ENCODE measurements around the gene COPS8. TPM values are rescaled to one million over a fixed set of nuclear protein-coding genes. Genes with fewer than 3 reads are reported as not detected.

COPS8 gene
- total RNA-seq, 4 donors from 2014 or later: 108 to 158 (median 120) TPM

- Histone ChIP-seq H3K36me3 (no peaks in the 10 kb centered on the region), H3K27me3 (no peaks in the 10 kb centered on the region), H3K27ac (no peak overlapping the region), H3K4me1 (no peaks in the 10 kb centered on the region), H3K4me3 (no peak overlapping the region), H3K9me3 (peaks cover 0 to 15% (median 2%) of the 10 kb centered on the region in 3 donors)
- no peak for ATAC-seq
- no peak for TF ChIP-seq CTCF (IDR thresholded peaks at IDR 0.05)
- TF ChIP-seq POLR2A (IDR thresholded peaks at IDR 0.05): no peak
- no peak for TF ChIP-seq EP300 (IDR thresholded peaks at IDR 0.05)
- TF ChIP-seq POLR2AphosphoS5 (IDR thresholded peaks at IDR 0.05): no peak
- 81 to 86% methylated on average over 2 of the region's 2 CpGs for WGBS, 2 donors (ENCODE audit: low coverage in 1 of 2)
Measured at GRCh38 chr2:237053066-237053465, 32.6 kb upstream of the COPS8 start.

- H3K4me1 ChIP-seq: peaks cover 0 to 3% (median 0%) of the 10 kb centered on the region in 3 donors
- no peaks in the 10 kb centered on the region for H3K27me3 ChIP-seq
- peaks cover 0 to 4% of the 10 kb centered on the region in 2 donors for H3K36me3 ChIP-seq
- WGBS, 2 donors (ENCODE audit: low coverage in 1 of 2): 87% methylated on average over 9 of the region's 9 CpGs; no CpG with 5 or more reads in 1 of the 2 donors
- H3K9me3 ChIP-seq: no peaks in the 10 kb centered on the region
- no peak for TF ChIP-seq POLR2AphosphoS5 (IDR thresholded peaks at IDR 0.05)
- TF ChIP-seq POLR2A (IDR thresholded peaks at IDR 0.05): no peak
- TF ChIP-seq CTCF (IDR thresholded peaks at IDR 0.05): no peak
- no peak for TF ChIP-seq EP300 (IDR thresholded peaks at IDR 0.05)
- H3K27ac ChIP-seq: no peak overlapping the region
- no peak for ATAC-seq
- H3K4me3 ChIP-seq: no peak overlapping the region
Measured at GRCh38 chr2:237055386-237056100, 30.1 kb upstream of the COPS8 start.

GRCh38 chr2:237056287-237056875 is 29.3 kb upstream of the COPS8 start:
- Histone ChIP-seq H3K36me3 (peaks cover 0 to 4% of the 10 kb centered on the region in 2 donors), H3K4me1 (peaks cover 0 to 7% (median 0%) of the 10 kb centered on the region in 3 donors), H3K27me3 (no peaks in the 10 kb centered on the region), H3K4me3 (no peak overlapping the region), H3K27ac (no peak overlapping the region), H3K9me3 (no peaks in the 10 kb centered on the region)
- no peak for ATAC-seq
- TF ChIP-seq CTCF (IDR thresholded peaks at IDR 0.05): no peak
- no peak for TF ChIP-seq EP300 (IDR thresholded peaks at IDR 0.05)
- no peak for TF ChIP-seq POLR2AphosphoS5 (IDR thresholded peaks at IDR 0.05)
- TF ChIP-seq POLR2A (IDR thresholded peaks at IDR 0.05): no peak
- 93% methylated on average over 3 of the region's 11 CpGs; no CpG with 5 or more reads in 1 of the 2 donors for WGBS, 2 donors (ENCODE audit: low coverage in 1 of 2)

- TF ChIP-seq POLR2A (IDR thresholded peaks at IDR 0.05) (no peak), POLR2AphosphoS5 (IDR thresholded peaks at IDR 0.05) (no peak), EP300 (IDR thresholded peaks at IDR 0.05) (no peak), CTCF (IDR thresholded peaks at IDR 0.05) (no peak)
- H3K4me1 ChIP-seq: peaks cover 0 to 7% (median 0%) of the 10 kb centered on the region in 3 donors
- no peaks in the 10 kb centered on the region for H3K9me3 ChIP-seq
- H3K36me3 ChIP-seq: peaks cover 0 to 4% of the 10 kb centered on the region in 2 donors
- no peak overlapping the region for H3K4me3 ChIP-seq
- no peaks in the 10 kb centered on the region for H3K27me3 ChIP-seq
- no peak for ATAC-seq
- no peak overlapping the region for H3K27ac ChIP-seq
- WGBS, 2 donors (ENCODE audit: low coverage in 1 of 2): 89 to 95% methylated on average over 4 to 5 of the region's 5 CpGs
Measured at GRCh38 chr2:237057107-237057506, 28.6 kb upstream of the COPS8 start.

Data from gastroesophageal sphincter (tissue), 4 donors.